Activated naive CD8-positive, alpha-beta T cell treated with anti-CD3 and anti-CD28 coated beads, Interleukin-2, amount 10 ng/mL, durations not matched to agents 7 days and 5 days (primary cell): ENCODE results near the gene ENHO. TPM values are rescaled to one million over a fixed set of nuclear protein-coding genes. Genes with fewer than 3 reads are reported as not detected.

Source experiments
- ATAC-seq: fragments of 150-1000 bp; cut with Tn5 transposase; one replicate; pipeline ENCODE4 v1.10.0; 2021; ENCODE audit warnings: low read depth, moderate library complexity
- POLR2A ChIA-PET: fragments of 350-600 bp; sonication (Branson Sonifier 250); formaldehyde crosslinking; loops from one replicate; lab custom pipeline; 2021; ENCODE audit warnings: antibody characterized with exemption; lab: Charles Lee
- DNase-seq: peaks from one replicate; pipeline ENCODE4 v3.0.0; 2021
- H3K27ac Mint-ChIP-seq: one replicate; pipeline ENCODE4 v1.8.0; 2022; ENCODE audit warnings: mild to moderate bottlenecking, mixed read lengths
- H3K27me3 Mint-ChIP-seq: one replicate; pipeline ENCODE4 v1.8.0; 2022; ENCODE audit warnings: mild to moderate bottlenecking, moderate library complexity, mixed read lengths
- H3K36me3 Mint-ChIP-seq: one replicate; pipeline ENCODE4 v1.8.0; 2021; ENCODE audit warnings: mild to moderate bottlenecking, mixed read lengths
- H3K4me1 Mint-ChIP-seq: one replicate; pipeline ENCODE4 v1.8.0; 2021; ENCODE audit warnings: mixed read lengths
- H3K4me3 Mint-ChIP-seq: one replicate; pipeline ENCODE4 v1.8.0; 2022; ENCODE audit warnings: mild to moderate bottlenecking, moderate library complexity, mixed read lengths
- H3K9me3 Mint-ChIP-seq: one replicate; pipeline ENCODE4 v1.8.0; 2021; ENCODE audit warnings: mixed read lengths
- total RNA-seq, 2 experiments: library from RNA; stranded (reverse); gene quantifications; one replicate each; pipeline ENCODE4 v1.2.3, GENCODE V29; 2021

ENHO gene
- not detected for total RNA-seq

- peaks cover 8% of the 10 kb centered on the region for H3K4me1 Mint-ChIP-seq
- DNase-seq (peak; percentile 96), ATAC-seq (peak; percentile 99)
- peaks cover 36% of the 10 kb centered on the region for H3K27me3 Mint-ChIP-seq
- peak within 1 kb of the TSS; percentile 67 for H3K4me3 Mint-ChIP-seq
- POLR2A ChIA-PET: interaction anchor here (0.5 kb wide), 1 partner anchor 317 kb away, joined by 3 read pairs; no protein-coding TSS in a partner anchor
- H3K27ac Mint-ChIP-seq: no peak within 1 kb of the TSS
- no peaks in the 10 kb centered on the region for H3K36me3 Mint-ChIP-seq
- H3K9me3 Mint-ChIP-seq: no peaks in the 10 kb centered on the region
Observed at GRCh38 chr9:34522971-34523797, at the start of gene ENHO. ENHO (minus strand) TSS chr9:34522990; CDS start chr9:34521695, 1,295 bp downstream.

GRCh38 chr9:34572092-34572491, 49.3 kb upstream of the ENHO start:
- Mint-ChIP-seq H3K27ac (no peak overlapping the region), H3K4me1 (no peaks in the 10 kb centered on the region), H3K9me3 (no peaks in the 10 kb centered on the region), H3K27me3 (peaks cover 23% of the 10 kb centered on the region), H3K36me3 (no peaks in the 10 kb centered on the region), H3K4me3 (no peak overlapping the region)
- ATAC-seq (no peak), DNase-seq (no peak)
- POLR2A ChIA-PET: no interaction called here

GRCh38 chr9:34571481-34571810, 48.7 kb upstream of the ENHO start:
- Mint-ChIP-seq H3K9me3 (no peaks in the 10 kb centered on the region), H3K27me3 (peaks cover 19% of the 10 kb centered on the region), H3K4me1 (no peaks in the 10 kb centered on the region), H3K36me3 (no peaks in the 10 kb centered on the region), H3K4me3 (no peak overlapping the region), H3K27ac (no peak overlapping the region)
- POLR2A ChIA-PET: no interaction called here
- DNase-seq (no peak), ATAC-seq (no peak)

DNA sequence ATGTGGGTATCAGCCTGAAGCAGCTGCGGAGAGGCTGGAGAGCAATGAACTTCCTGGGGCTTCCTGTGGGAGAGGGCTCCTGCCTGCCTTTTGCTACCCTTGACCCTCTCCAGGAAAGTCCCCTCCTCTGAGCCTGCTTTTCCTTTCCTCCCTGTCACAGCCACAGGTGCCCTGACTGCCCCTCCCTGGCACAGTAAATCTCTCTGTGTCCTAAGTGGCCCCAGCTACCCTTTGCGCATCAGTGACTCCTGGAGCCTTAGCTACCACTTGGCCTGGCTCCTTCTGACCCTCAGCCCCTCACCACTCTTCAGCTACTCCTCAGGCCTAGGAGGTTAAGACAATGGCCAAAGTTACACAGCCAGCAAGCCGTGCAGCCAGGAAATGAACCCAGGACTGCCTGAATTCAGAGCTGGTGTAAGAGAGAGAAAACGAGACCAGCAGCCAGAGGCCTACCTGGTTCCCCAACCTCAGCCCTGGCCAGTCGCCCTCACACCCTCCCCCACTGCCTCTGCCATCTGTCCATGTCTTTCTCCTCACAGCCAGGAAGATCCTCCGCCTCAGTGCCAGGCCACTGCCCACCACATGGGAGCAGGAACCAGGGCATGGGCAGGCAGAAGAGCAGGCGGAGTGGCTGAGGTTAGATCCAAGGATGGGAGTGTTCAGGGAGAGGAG, 48.2 kb upstream of the ENHO start:
- POLR2A ChIA-PET: no interaction called here
- Mint-ChIP-seq H3K27me3 (peaks cover 14% of the 10 kb centered on the region), H3K4me3 (no peak overlapping the region), H3K27ac (no peak overlapping the region), H3K36me3 (no peaks in the 10 kb centered on the region), H3K9me3 (no peaks in the 10 kb centered on the region), H3K4me1 (no peaks in the 10 kb centered on the region)
- DNase-seq (no peak), ATAC-seq (no peak)

- no peaks in the 10 kb centered on the region for H3K4me1 Mint-ChIP-seq
- ATAC-seq: no peak
- no peaks in the 10 kb centered on the region for H3K9me3 Mint-ChIP-seq
- POLR2A ChIA-PET: no interaction called here
- no peak for DNase-seq
- peaks cover 11% of the 10 kb centered on the region for H3K27me3 Mint-ChIP-seq
- H3K4me3 Mint-ChIP-seq: no peak overlapping the region
- no peak overlapping the region for H3K27ac Mint-ChIP-seq
- no peaks in the 10 kb centered on the region for H3K36me3 Mint-ChIP-seq
Observed at GRCh38 chr9:34570376-34570775, 47.6 kb upstream of the ENHO start.

- Mint-ChIP-seq H3K36me3 (no peaks in the 10 kb centered on the region), H3K27ac (no peak overlapping the region), H3K4me3 (no peak overlapping the region), H3K9me3 (no peaks in the 10 kb centered on the region), H3K27me3 (peaks cover 12% of the 10 kb centered on the region), H3K4me1 (no peaks in the 10 kb centered on the region)
- no peak for ATAC-seq
- POLR2A ChIA-PET: no interaction called here
- DNase-seq: no peak
Observed at GRCh38 chr9:34568774-34569173, 46.0 kb upstream of the ENHO start.

GRCh38 chr9:34568133-34568532, 45.3 kb upstream of the ENHO start:
- Mint-ChIP-seq H3K27ac (no peak overlapping the region), H3K4me1 (no peaks in the 10 kb centered on the region), H3K36me3 (no peaks in the 10 kb centered on the region), H3K4me3 (no peak overlapping the region), H3K27me3 (peaks cover 16% of the 10 kb centered on the region), H3K9me3 (no peaks in the 10 kb centered on the region)
- ATAC-seq: no peak
- POLR2A ChIA-PET: no interaction called here
- DNase-seq: no peak

DNA sequence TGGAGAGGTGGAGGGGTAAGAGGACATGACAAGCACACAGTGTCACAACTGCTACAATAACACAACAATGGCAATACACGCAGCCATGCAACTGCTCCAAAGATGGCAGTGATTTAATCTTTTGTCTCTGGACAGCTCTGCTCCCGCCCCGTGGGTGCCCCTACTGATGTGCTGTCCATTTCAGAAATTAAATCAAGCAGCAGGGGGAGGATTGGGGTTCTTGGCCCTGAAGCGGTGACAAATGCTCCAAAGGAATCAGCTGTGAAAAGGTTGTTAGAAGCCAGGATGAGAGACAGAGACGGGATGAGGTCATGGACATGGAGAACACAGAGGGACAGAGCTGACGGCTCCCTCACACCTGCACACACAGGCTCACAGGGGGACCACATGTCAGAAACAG, 44.2 kb upstream of the ENHO start:
- no peak for ATAC-seq
- H3K4me1 Mint-ChIP-seq: no peaks in the 10 kb centered on the region
- no peak overlapping the region for H3K27ac Mint-ChIP-seq
- DNase-seq: no peak
- H3K36me3 Mint-ChIP-seq: no peaks in the 10 kb centered on the region
- H3K27me3 Mint-ChIP-seq: peaks cover 19% of the 10 kb centered on the region
- H3K4me3 Mint-ChIP-seq: no peak overlapping the region
- POLR2A ChIA-PET: no interaction called here
- no peaks in the 10 kb centered on the region for H3K9me3 Mint-ChIP-seq

DNA sequence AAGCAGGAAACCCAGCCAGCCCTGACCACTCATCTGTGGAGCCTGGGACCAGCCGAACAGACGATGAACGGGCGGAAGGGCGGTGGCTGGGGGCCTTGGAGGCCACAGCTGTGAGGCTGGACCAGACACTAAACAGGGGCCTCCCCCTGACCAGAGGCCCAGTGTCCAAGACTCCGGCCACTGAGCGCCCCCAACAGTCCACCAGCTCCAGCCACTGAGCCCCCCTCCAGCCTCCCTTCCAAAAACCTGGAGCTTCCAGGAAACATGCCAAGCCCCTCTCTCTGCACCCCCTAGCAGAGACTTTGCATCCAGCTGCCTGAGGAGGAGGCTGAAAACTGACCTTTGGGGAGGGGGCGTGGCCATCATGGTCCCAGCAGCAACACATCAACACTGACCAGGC, 43.5 kb upstream of the ENHO start:
- H3K4me1 Mint-ChIP-seq: no peaks in the 10 kb centered on the region
- no peaks in the 10 kb centered on the region for H3K9me3 Mint-ChIP-seq
- ATAC-seq: no peak
- peaks cover 20% of the 10 kb centered on the region for H3K27me3 Mint-ChIP-seq
- no peak overlapping the region for H3K4me3 Mint-ChIP-seq
- H3K27ac Mint-ChIP-seq: no peak overlapping the region
- H3K36me3 Mint-ChIP-seq: no peaks in the 10 kb centered on the region
- no peak for DNase-seq
- POLR2A ChIA-PET: no interaction called here

DNA sequence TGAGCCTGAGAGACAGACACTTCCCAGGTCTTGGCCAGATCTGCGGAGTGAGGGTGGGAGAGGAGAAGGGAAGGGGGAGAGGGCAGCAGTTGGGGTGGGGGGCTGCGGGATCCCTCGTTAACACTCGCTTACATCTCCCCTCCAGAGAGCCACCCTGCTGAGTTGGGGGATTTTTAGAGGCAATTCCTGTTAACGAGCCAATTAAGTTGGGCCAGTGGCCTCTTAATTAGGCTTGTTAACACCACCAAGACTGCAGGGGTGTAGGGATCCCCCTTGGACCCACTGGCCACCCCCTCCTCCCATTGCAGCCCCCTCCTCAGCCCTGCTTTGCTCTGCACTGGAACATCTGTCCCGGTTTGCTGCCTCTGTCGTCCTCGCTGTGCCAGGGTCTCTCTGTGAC, 43.1 kb upstream of the ENHO start:
- Mint-ChIP-seq H3K4me1 (no peaks in the 10 kb centered on the region), H3K4me3 (no peak overlapping the region), H3K36me3 (no peaks in the 10 kb centered on the region), H3K9me3 (no peaks in the 10 kb centered on the region), H3K27ac (no peak overlapping the region), H3K27me3 (peaks cover 25% of the 10 kb centered on the region)
- DNase-seq (no peak), ATAC-seq (no peak)
- POLR2A ChIA-PET: no interaction called here

DNA sequence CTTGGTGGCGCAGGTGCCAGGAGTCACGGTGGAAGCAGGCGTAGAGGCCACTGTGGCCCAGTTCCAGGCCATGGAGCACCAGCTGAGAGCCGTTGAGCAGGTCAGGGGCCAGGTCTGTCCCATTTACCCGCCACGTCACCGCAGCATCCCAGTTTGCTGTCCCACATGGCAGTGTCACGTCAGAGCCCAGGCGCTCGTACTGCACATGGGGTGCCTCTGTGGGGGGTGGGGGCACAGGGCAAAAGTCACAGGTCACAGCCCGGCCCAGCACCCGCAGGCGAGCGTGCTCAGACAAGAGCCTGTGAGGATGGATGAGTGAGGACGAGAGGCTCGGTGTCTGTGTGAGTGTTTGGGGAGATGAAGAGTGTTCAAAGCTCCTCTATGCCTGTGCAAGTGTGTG, 41.8 kb upstream of the ENHO start:
- no peaks in the 10 kb centered on the region for H3K9me3 Mint-ChIP-seq
- H3K27me3 Mint-ChIP-seq: peaks cover 24% of the 10 kb centered on the region
- POLR2A ChIA-PET: no interaction called here
- H3K4me1 Mint-ChIP-seq: no peaks in the 10 kb centered on the region
- ATAC-seq (no peak), DNase-seq (no peak)
- no peak overlapping the region for H3K4me3 Mint-ChIP-seq
- no peaks in the 10 kb centered on the region for H3K36me3 Mint-ChIP-seq
- H3K27ac Mint-ChIP-seq: no peak overlapping the region

DNA sequence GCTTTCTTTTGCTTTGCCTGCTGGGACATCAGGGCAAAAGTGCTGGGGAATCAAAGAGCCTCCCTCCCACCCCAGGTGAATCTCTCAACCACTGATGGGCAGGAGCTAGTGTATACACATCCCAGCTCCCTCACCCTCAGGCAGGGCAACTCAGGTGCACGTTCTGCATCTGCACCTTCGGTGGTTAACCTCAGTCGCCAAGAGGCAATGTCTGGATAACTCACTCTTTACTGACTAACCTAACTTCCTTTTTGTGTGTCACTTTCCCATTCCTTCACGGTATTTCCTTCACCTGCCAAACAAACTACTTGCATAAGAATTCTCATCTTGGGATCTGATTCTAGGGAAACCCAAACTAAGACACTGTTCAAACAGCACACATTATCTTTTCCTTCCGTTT, 40.5 kb upstream of the ENHO start:
- no peak for DNase-seq
- Mint-ChIP-seq H3K27ac (no peak overlapping the region), H3K4me3 (no peak overlapping the region), H3K9me3 (no peaks in the 10 kb centered on the region), H3K27me3 (peaks cover 24% of the 10 kb centered on the region), H3K4me1 (no peaks in the 10 kb centered on the region), H3K36me3 (no peaks in the 10 kb centered on the region)
- no peak for ATAC-seq
- POLR2A ChIA-PET: no interaction called here

- Mint-ChIP-seq H3K4me1 (no peaks in the 10 kb centered on the region), H3K27ac (no peak overlapping the region), H3K36me3 (no peaks in the 10 kb centered on the region), H3K27me3 (peaks cover 28% of the 10 kb centered on the region), H3K9me3 (no peaks in the 10 kb centered on the region), H3K4me3 (no peak overlapping the region)
- no peak for ATAC-seq
- DNase-seq: no peak
- POLR2A ChIA-PET: interaction anchor here (0.5 kb wide), 1 partner anchor 60 kb away, joined by 3 read pairs; no protein-coding TSS in a partner anchor
Observed at GRCh38 chr9:34562135-34562745, 39.5 kb upstream of the ENHO start.
